Sigmoid colon (tissue), 4 donors: ENCODE data around the gene FZD10.

Experiments
- EP300 ChIP-seq, 4 donors: sonication (generic); formaldehyde crosslinking; IDR thresholded peaks; one replicate each; pipeline ENCODE4 v1.6.1; 2017; ENCODE audit warnings: antibody characterized with exemption in 4 of 4
- POLR2A ChIP-seq, 2 donors: fragments of 450-650 bp; IDR thresholded peaks; one replicate each; pipeline ENCODE4 v1.6.1; 2016; ENCODE audit warnings: antibody characterized with exemption in 2 of 2, mild to moderate bottlenecking in 2 of 2, moderate library complexity in 2 of 2
- POLR2AphosphoS5 ChIP-seq, 4 donors: sonication (generic); formaldehyde crosslinking; IDR thresholded peaks; one replicate each; pipeline ENCODE4 v1.6.1; 2017; ENCODE audit warnings: antibody characterized with exemption in 4 of 4
- TF ChIP-seq, protein P1 (sequence below), 4 experiments: fragments of 450-650 bp in 3 of 4; fragments of 200-600 bp in 1 of 4; IDR thresholded peaks; one replicate each; pipeline ENCODE4 v1.5.1; 2016 to 2019; ENCODE audit warnings: antibody characterized with exemption in 4 of 4, mild to moderate bottlenecking in 3 of 4, moderate library complexity in 2 of 4

DNA sequence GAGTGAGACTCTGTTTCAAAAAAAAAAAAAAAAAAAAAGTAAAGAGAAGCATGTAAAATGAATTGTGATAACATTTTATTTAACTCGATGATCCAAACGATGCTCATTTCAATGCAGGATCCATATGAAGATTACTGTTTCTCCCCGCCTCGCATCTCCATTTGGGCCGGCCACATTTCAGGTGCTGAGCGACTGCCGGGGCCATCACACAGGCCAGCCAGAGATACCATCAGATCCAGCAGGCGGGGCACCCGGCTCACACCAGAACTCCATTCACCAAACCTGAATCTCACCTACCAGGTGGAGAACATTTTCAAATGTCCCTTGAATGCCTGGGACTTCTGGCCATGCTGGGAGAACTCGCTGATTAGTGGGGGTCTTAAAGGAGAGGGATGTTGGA is 18.0 kb upstream of the FZD10 start:
- TF ChIP-seq, protein P1, sequence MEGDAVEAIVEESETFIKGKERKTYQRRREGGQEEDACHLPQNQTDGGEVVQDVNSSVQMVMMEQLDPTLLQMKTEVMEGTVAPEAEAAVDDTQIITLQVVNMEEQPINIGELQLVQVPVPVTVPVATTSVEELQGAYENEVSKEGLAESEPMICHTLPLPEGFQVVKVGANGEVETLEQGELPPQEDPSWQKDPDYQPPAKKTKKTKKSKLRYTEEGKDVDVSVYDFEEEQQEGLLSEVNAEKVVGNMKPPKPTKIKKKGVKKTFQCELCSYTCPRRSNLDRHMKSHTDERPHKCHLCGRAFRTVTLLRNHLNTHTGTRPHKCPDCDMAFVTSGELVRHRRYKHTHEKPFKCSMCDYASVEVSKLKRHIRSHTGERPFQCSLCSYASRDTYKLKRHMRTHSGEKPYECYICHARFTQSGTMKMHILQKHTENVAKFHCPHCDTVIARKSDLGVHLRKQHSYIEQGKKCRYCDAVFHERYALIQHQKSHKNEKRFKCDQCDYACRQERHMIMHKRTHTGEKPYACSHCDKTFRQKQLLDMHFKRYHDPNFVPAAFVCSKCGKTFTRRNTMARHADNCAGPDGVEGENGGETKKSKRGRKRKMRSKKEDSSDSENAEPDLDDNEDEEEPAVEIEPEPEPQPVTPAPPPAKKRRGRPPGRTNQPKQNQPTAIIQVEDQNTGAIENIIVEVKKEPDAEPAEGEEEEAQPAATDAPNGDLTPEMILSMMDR (IDR thresholded peaks at IDR 0.05), result no peak
- TF ChIP-seq POLR2A (IDR thresholded peaks at IDR 0.05) (no peak), EP300 (IDR thresholded peaks at IDR 0.05) (no peak), POLR2AphosphoS5 (IDR thresholded peaks at IDR 0.05) (no peak)
